Trophoblast cell (in vitro differentiated cells and primary cell): ENCODE measurements around the gene ENG.
A peak's percentile ranks its signal among the peaks of the same experiment; 100 is the strongest.

ENCODE experiments used
- DNase-seq, 2 donors: peaks; one replicate each; pipeline ENCODE4 v3.0.0-alpha.2; 2016
- H2AFZ ChIP-seq: 2 replicates; pipeline ENCODE4 v1.6.1; 2013; ENCODE audit warnings: low read length, moderate library complexity, mild to moderate bottlenecking; ENCODE audit not compliant: insufficient read depth, poor library complexity
- H2AK5ac ChIP-seq: 2 replicates; pipeline ENCODE4 v1.6.1; 2013; ENCODE audit warnings: mild to moderate bottlenecking, low read length
- H2BK120ac ChIP-seq: 2 replicates; pipeline ENCODE4 v1.6.1; 2013; ENCODE audit warnings: low read length, mild to moderate bottlenecking, moderate library complexity; ENCODE audit not compliant: insufficient read depth, poor library complexity
- H2BK12ac ChIP-seq: 2 replicates; pipeline ENCODE4 v1.6.1; 2013; ENCODE audit warnings: mild to moderate bottlenecking, low read length, moderate library complexity
- H2BK5ac ChIP-seq: 2 replicates; pipeline ENCODE4 v1.6.1; 2013; ENCODE audit warnings: low read length, low read depth, moderate library complexity, mild to moderate bottlenecking; ENCODE audit not compliant: poor library complexity
- H3K14ac ChIP-seq: 2 replicates; pipeline ENCODE4 v1.6.1; 2013; ENCODE audit warnings: mild to moderate bottlenecking, low read length
- H3K18ac ChIP-seq: 2 replicates; pipeline ENCODE4 v1.6.1; 2013; ENCODE audit warnings: mild to moderate bottlenecking, low read length
- H3K23ac ChIP-seq: 2 replicates; pipeline ENCODE4 v1.6.1; 2013; ENCODE audit warnings: low read length
- H3K27ac ChIP-seq: 2 replicates; pipeline ENCODE4 v1.5.1; 2013; ENCODE audit warnings: low read depth, mild to moderate bottlenecking, inconsistent platforms, low read length, moderate library complexity
- H3K27me3 ChIP-seq: 2 replicates; pipeline ENCODE4 v1.6.1; 2013; ENCODE audit warnings: inconsistent platforms, mild to moderate bottlenecking, low read length, moderate library complexity; ENCODE audit not compliant: insufficient read depth
- H3K36me3 ChIP-seq, 2 experiments: 1 replicate in 1 of 2; 2 replicates in 1 of 2; pipeline ENCODE4 v1.6.1; 2013; ENCODE audit warnings: low read length in 2 of 2, mild to moderate bottlenecking in 2 of 2, moderate library complexity in 1 of 2; ENCODE audit not compliant: insufficient read depth in 2 of 2, control insufficient read depth in 1 of 2
- H3K4ac ChIP-seq: 2 replicates; pipeline ENCODE4 v1.6.1; 2013; ENCODE audit warnings: low read depth, mild to moderate bottlenecking, low read length, moderate library complexity
- H3K4me1 ChIP-seq, 2 experiments: 1 replicate in 1 of 2; 2 replicates in 1 of 2; pipeline ENCODE4 v1.6.1; 2013; ENCODE audit warnings: low read length in 2 of 2, mild to moderate bottlenecking in 2 of 2, moderate library complexity in 1 of 2; ENCODE audit not compliant: insufficient read depth in 2 of 2, control insufficient read depth in 1 of 2
- H3K4me2 ChIP-seq: 2 replicates; pipeline ENCODE4 v1.6.1; 2013; ENCODE audit warnings: inconsistent platforms, mild to moderate bottlenecking, low read length, moderate library complexity
- H3K4me3 ChIP-seq: 2 replicates; pipeline ENCODE4 v1.5.1; 2013; ENCODE audit warnings: mild to moderate bottlenecking, low read depth, low read length, inconsistent platforms
- H3K79me1 ChIP-seq: one replicate; pipeline ENCODE4 v1.6.1; 2013; ENCODE audit warnings: low read length
- H3K79me2 ChIP-seq: 2 replicates; pipeline ENCODE4 v1.6.1; 2013; ENCODE audit warnings: low read length, mild to moderate bottlenecking; ENCODE audit not compliant: control insufficient read depth, insufficient read depth, poor library complexity
- H3K9ac ChIP-seq: 2 replicates; pipeline ENCODE4 v1.6.1; 2013; ENCODE audit warnings: mild to moderate bottlenecking, low read length
- H3K9me3 ChIP-seq: 2 replicates; pipeline ENCODE4 v1.6.1; 2013; ENCODE audit warnings: low read depth, mild to moderate bottlenecking, control low read depth, inconsistent platforms, low read length; ENCODE audit not compliant: insufficient read depth
- H4K12ac ChIP-seq: 2 replicates; pipeline ENCODE4 v1.6.1; 2013; ENCODE audit warnings: low read depth, mild to moderate bottlenecking, low read length, moderate library complexity
- H4K8ac ChIP-seq: 2 replicates; pipeline ENCODE4 v1.6.1; 2013; ENCODE audit warnings: low read depth, mild to moderate bottlenecking, low read length, moderate library complexity
- H4K91ac ChIP-seq: one replicate; pipeline ENCODE4 v1.6.1; 2013; ENCODE audit warnings: low read depth, mild to moderate bottlenecking, low read length, moderate library complexity
- WGBS: extraction: QIAGEN DNeasy Blood & Tissue Kit; methylation state at CpG from one replicate; pipeline ENCODE4 v1.1.7; 2013; ENCODE audit warnings: missing lambda C conversion rate; ENCODE audit not compliant: insufficient read length, insufficient coverage; ENCODE audit errors: extremely low coverage; 5-methylcytosine and 5-hydroxymethylcytosine counted together

ENG gene

DNA sequence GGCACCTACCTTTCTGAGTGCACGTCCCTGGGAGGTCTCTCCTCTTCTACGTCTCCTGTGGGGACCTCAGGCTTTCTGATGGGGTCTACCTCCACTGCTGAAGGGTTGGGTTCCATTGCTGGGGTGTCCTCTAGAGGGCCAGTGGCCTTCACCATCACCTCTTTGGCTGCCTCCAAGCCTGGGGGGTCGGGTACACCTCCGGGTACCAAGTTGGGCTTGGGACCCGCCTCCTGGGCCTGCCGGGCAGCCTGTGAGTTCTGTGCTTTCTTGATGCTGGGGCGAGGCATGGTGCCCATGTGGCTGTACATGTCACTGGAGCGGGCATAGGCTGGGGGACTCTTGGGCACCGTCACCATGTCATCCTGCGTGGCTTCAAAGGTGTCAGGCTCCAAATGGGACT is 80.5 kb downstream of the ENG start:
- H3K23ac ChIP-seq = no peak overlapping the region
- H2BK5ac ChIP-seq = no peak overlapping the region
- H4K12ac ChIP-seq = no peak overlapping the region
- H2BK12ac ChIP-seq = no peak overlapping the region
- peaks cover 2% of the 10 kb centered on the region for H3K9me3 ChIP-seq
- H4K91ac ChIP-seq = no peak overlapping the region
- no peak overlapping the region for H3K4me3 ChIP-seq
- no peak overlapping the region for H3K18ac ChIP-seq
- no peak overlapping the region for H3K9ac ChIP-seq
- no peak overlapping the region for H3K14ac ChIP-seq
- H2BK120ac ChIP-seq = no peak overlapping the region
- no peak overlapping the region for H3K4me2 ChIP-seq
- DNase-seq = no peak
- no peak overlapping the region for H3K4ac ChIP-seq
- no peaks in the 10 kb centered on the region for H3K79me1 ChIP-seq
- H3K79me2 ChIP-seq = no peaks in the 10 kb centered on the region
- WGBS = no CpG with 5 or more reads among the region's 10 CpGs
- H2AK5ac ChIP-seq = no peak overlapping the region
- no peak overlapping the region for H2AFZ ChIP-seq
- no peak overlapping the region for H3K27ac ChIP-seq
- H4K8ac ChIP-seq = no peak overlapping the region
- peaks cover 0 to 12% of the 10 kb centered on the region in 2 experiments for H3K4me1 ChIP-seq
- no peaks in the 10 kb centered on the region for H3K27me3 ChIP-seq
- H3K36me3 ChIP-seq = no peaks in the 10 kb centered on the region

DNA sequence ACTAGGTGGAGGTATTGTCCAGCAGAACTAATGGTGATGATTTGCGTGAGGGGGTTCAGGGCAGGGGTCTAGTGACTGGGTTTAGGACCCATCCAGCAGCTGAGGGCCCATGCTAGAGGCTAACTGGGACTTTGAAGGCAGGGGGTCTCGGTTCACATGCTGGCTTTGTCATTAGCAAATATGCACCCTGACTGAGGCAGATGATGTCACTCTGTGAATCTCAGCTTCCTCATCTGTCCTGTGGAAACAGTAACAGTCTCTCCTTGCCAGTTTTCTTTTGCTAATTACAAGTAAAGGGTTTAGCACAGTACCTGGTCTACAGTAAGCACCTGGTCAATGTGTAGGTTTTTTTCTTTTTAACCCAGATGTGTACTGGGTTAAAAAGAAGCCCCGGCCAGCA is 81.2 kb downstream of the ENG start:
- no peak overlapping the region for H2AK5ac ChIP-seq
- peaks cover 0 to 12% of the 10 kb centered on the region in 2 experiments for H3K4me1 ChIP-seq
- no peaks in the 10 kb centered on the region for H3K79me2 ChIP-seq
- no peak overlapping the region for H4K91ac ChIP-seq
- no peaks in the 10 kb centered on the region for H3K36me3 ChIP-seq
- no peak overlapping the region for H2BK12ac ChIP-seq
- no peak overlapping the region for H3K4me2 ChIP-seq
- no peak overlapping the region for H3K18ac ChIP-seq
- no peak overlapping the region for H2BK120ac ChIP-seq
- no peak overlapping the region for H3K4ac ChIP-seq
- no peak for DNase-seq
- no peak overlapping the region for H3K4me3 ChIP-seq
- H2BK5ac ChIP-seq = no peak overlapping the region
- H4K12ac ChIP-seq = no peak overlapping the region
- H3K27ac ChIP-seq = no peak overlapping the region
- no peak overlapping the region for H3K9ac ChIP-seq
- no peak overlapping the region for H2AFZ ChIP-seq
- no peaks in the 10 kb centered on the region for H3K79me1 ChIP-seq
- no peaks in the 10 kb centered on the region for H3K27me3 ChIP-seq
- WGBS = no CpG with 5 or more reads among the region's 3 CpGs
- no peak overlapping the region for H3K23ac ChIP-seq
- peaks cover 2% of the 10 kb centered on the region for H3K9me3 ChIP-seq
- no peak overlapping the region for H4K8ac ChIP-seq
- no peak overlapping the region for H3K14ac ChIP-seq

DNA sequence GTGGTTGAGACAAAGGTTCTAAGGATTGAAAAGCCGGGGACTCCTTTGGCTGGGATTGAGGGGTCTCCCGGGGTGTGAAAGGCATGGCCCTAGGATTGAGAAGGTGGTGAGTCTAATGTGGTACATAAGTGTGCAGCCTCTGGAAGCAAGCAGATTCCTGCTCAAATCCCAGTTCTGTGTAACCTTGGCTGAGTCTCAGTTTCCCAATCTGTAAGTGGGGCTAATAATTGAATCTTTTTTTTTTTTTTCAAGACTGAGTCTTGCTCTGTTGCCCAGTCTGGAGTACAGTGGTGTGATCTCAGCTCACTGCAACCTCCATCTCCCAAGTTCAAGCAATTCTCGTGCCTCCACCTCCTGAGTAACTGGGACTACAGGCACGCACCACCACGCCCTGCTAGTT is 81.9 kb downstream of the ENG start:
- Histone ChIP-seq H3K27ac (no peak overlapping the region), H3K79me1 (no peaks in the 10 kb centered on the region), H2AFZ (no peak overlapping the region), H3K4ac (no peak overlapping the region), H2BK12ac (no peak overlapping the region), H3K4me2 (no peak overlapping the region), H3K9ac (no peak overlapping the region), H3K4me3 (no peak overlapping the region), H3K14ac (no peak overlapping the region), H4K12ac (no peak overlapping the region), H3K4me1 (peaks cover 3 to 14% of the 10 kb centered on the region in 2 experiments), H4K91ac (no peak overlapping the region), H2AK5ac (no peak overlapping the region), H2BK120ac (no peak overlapping the region), H4K8ac (no peak overlapping the region), H3K27me3 (no peaks in the 10 kb centered on the region), H3K18ac (no peak overlapping the region), H2BK5ac (no peak overlapping the region), H3K23ac (no peak overlapping the region), H3K36me3 (no peaks in the 10 kb centered on the region), H3K9me3 (peaks cover 2% of the 10 kb centered on the region), H3K79me2 (no peaks in the 10 kb centered on the region)
- no peak for DNase-seq
- WGBS = no CpG with 5 or more reads among the region's 5 CpGs

DNA sequence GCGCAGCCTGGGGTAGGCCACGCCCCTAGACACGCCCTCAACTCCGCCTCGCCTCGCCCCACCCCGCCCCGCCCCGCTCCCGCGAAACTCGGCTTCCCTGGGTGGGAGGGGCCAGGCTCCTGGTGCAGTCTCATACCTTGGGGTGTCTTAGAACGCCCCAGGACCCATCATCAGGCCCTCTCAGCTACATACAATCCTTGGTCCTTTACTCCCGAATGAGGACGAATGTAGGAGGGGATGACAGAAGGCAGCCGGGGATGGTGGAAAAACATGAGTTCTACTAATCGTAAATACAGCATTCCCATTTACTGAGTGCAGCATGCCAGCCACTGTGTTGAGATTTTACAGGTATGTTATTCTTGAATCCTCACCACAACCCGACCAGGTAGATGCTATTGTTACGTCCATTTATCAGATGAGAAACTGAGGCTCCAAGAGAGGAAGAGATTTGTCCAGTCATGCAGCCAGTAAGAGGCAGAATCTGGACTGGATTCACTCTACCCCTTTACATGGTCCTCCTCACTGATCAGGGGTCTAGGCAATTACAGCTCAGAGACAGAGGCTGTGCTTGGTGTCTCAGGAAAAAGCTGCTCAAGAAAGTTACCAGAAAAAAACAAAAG is 82.8 kb downstream of the ENG start:
- Histone ChIP-seq H3K27me3 (no peaks in the 10 kb centered on the region), H2BK12ac (no peak overlapping the region), H3K18ac (no peak overlapping the region), H2BK120ac (no peak overlapping the region), H2AK5ac (no peak overlapping the region), H3K4me3 (no peak overlapping the region), H3K79me2 (no peaks in the 10 kb centered on the region), H2AFZ (no peak overlapping the region), H4K12ac (no peak overlapping the region), H3K36me3 (no peaks in the 10 kb centered on the region), H3K9ac (no peak overlapping the region), H3K23ac (no peak overlapping the region), H3K9me3 (no peaks in the 10 kb centered on the region), H3K4ac (no peak overlapping the region), H4K8ac (no peak overlapping the region), H3K14ac (no peak overlapping the region), H2BK5ac (no peak overlapping the region), H3K79me1 (no peaks in the 10 kb centered on the region), H3K4me2 (peak overlapping the region; percentile 63), H3K4me1 (peaks cover 5 to 16% of the 10 kb centered on the region in 2 experiments), H3K27ac (no peak overlapping the region), H4K91ac (no peak overlapping the region)
- DNase-seq = no peak
- WGBS = no CpG with 5 or more reads among the region's 19 CpGs
